ENCODE data around the gene ZSWIM5.

The ZSWIM5 gene

DNA sequence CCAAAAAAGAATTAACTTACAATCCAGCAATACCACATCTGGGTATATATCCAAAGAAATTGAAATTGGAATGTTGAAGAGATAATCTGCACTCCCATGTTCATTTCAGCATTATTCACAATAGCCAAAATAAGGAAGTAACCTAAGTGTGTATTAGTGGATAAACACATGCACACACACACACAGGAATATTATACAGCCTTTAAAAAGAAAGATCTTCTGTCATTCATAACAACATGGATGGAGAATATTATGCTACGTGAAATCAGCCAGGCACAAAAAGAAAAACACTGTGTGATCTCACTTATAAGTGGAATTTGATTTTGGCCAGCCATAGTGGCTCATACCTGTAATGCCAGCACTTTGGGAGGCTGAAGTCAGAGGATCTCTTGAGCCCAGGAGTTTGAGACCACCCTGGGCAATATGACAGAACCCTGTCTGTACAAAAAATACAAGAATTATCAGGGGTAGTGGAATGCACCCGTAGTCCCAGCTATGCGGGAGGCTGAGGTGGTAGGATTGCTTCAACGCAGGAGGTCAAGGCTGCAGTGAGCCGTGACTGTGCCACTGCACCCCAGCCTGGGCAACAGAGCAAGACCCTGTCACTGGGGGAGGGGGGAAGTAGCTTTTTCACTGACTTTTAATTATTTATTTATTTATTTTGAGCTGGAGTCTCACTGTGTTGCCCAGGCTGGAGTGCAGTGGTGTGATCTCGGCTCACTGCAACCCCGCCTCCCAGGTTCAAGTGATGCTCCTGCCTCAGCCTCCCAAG, 210.8 kb downstream of the ZSWIM5 start:
- H3K23ac ChIP-seq (ENCODE audit: low read length), result no peak overlapping the region
- H3K9ac ChIP-seq (ENCODE audit: low read length), result no peak overlapping the region
- H3K27ac ChIP-seq (ENCODE audit: low read depth, low read length), result no peak overlapping the region
- no peaks in the 10 kb centered on the region for H3K79me1 ChIP-seq (ENCODE audit: low read length)
- no peak overlapping the region for H2AFZ ChIP-seq (ENCODE audit: insufficient read depth, low read length, poor library complexity)
- DNase-seq, result no peak
- no peak overlapping the region for H4K91ac ChIP-seq (ENCODE audit: low read depth, low read length)
- no peak overlapping the region for H2BK120ac ChIP-seq (ENCODE audit: insufficient read depth, low read length, poor library complexity)
- no peaks in the 10 kb centered on the region for H3K79me2 ChIP-seq (ENCODE audit: control insufficient read depth, insufficient read depth, low read length, poor library complexity)
- no peaks in the 10 kb centered on the region for H3K27me3 ChIP-seq (ENCODE audit: insufficient read depth, low read length)
- H3K9me3 ChIP-seq (ENCODE audit: insufficient read depth, low read depth, low read length), result no peaks in the 10 kb centered on the region
- no peak overlapping the region for H3K14ac ChIP-seq (ENCODE audit: low read length)
- H3K36me3 ChIP-seq (ENCODE audit: control insufficient read depth in 1 of 2, insufficient read depth in 2 of 2, low read length in 2 of 2), result no peaks in the 10 kb centered on the region
- no CpG with 5 or more reads among the region's 7 CpGs for WGBS (ENCODE audit: extremely low coverage, insufficient coverage, insufficient read length)
- H4K12ac ChIP-seq (ENCODE audit: low read depth, low read length), result no peak overlapping the region
- H2BK12ac ChIP-seq (ENCODE audit: low read length), result no peak overlapping the region
- H2AK5ac ChIP-seq (ENCODE audit: low read length), result no peak overlapping the region
- H3K4me2 ChIP-seq (ENCODE audit: low read length), result no peak overlapping the region
- H3K18ac ChIP-seq (ENCODE audit: low read length), result no peak overlapping the region
- H3K4me3 ChIP-seq (ENCODE audit: low read depth, low read length), result no peak overlapping the region
- H4K8ac ChIP-seq (ENCODE audit: low read depth, low read length), result no peak overlapping the region
- H3K4me1 ChIP-seq (ENCODE audit: control insufficient read depth in 1 of 2, insufficient read depth in 2 of 2, low read length in 2 of 2), result no peaks in the 10 kb centered on the region
- no peak overlapping the region for H2BK5ac ChIP-seq (ENCODE audit: low read depth, low read length, poor library complexity)
- no peak overlapping the region for H3K4ac ChIP-seq (ENCODE audit: low read depth, low read length)

DNA sequence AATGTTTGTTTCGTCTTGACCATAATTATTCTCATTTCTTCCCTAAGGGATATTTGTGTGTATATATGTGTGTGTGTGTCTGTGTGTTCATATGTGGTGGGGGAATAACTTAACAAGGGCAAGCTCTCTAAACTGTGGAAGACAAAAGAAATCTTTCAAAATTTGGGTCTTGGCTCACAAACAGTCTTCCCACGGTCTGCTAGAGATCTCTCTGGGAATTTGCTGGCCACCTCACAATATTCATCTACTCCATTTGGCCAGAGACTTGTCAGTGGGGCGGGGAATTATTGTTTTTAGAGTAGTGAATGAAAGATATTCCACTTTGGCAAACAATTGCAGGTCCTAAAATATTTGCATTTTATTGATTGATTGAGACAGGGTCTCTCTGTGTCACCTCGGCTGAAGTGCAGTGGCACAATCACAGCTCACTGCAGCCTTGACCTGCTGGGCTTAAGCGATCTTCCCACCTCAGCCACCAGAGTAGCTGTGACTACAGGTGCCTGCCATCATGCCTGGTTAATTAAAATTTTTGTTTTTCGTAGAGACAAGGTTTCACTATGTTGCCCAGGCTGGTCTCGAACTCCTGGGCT, 212.0 kb downstream of the ZSWIM5 start:
- no peak overlapping the region for H3K4me3 ChIP-seq (ENCODE audit: low read depth, low read length)
- H3K9ac ChIP-seq (ENCODE audit: low read length), result no peak overlapping the region
- H2AK5ac ChIP-seq (ENCODE audit: low read length), result no peak overlapping the region
- no peak overlapping the region for H4K91ac ChIP-seq (ENCODE audit: low read depth, low read length)
- no peak overlapping the region for H2AFZ ChIP-seq (ENCODE audit: insufficient read depth, low read length, poor library complexity)
- no peak overlapping the region for H3K14ac ChIP-seq (ENCODE audit: low read length)
- H3K4ac ChIP-seq (ENCODE audit: low read depth, low read length), result no peak overlapping the region
- no peak overlapping the region for H3K4me2 ChIP-seq (ENCODE audit: low read length)
- no peaks in the 10 kb centered on the region for H3K27me3 ChIP-seq (ENCODE audit: insufficient read depth, low read length)
- no peak for DNase-seq
- no peaks in the 10 kb centered on the region for H3K36me3 ChIP-seq (ENCODE audit: control insufficient read depth in 1 of 2, insufficient read depth in 2 of 2, low read length in 2 of 2)
- no peak overlapping the region for H4K12ac ChIP-seq (ENCODE audit: low read depth, low read length)
- H2BK5ac ChIP-seq (ENCODE audit: low read depth, low read length, poor library complexity), result no peak overlapping the region
- no peaks in the 10 kb centered on the region for H3K9me3 ChIP-seq (ENCODE audit: insufficient read depth, low read depth, low read length)
- H4K8ac ChIP-seq (ENCODE audit: low read depth, low read length), result no peak overlapping the region
- no peaks in the 10 kb centered on the region for H3K79me1 ChIP-seq (ENCODE audit: low read length)
- no peak overlapping the region for H3K23ac ChIP-seq (ENCODE audit: low read length)
- H2BK12ac ChIP-seq (ENCODE audit: low read length), result no peak overlapping the region
- H3K79me2 ChIP-seq (ENCODE audit: control insufficient read depth, insufficient read depth, low read length, poor library complexity), result no peaks in the 10 kb centered on the region
- H3K4me1 ChIP-seq (ENCODE audit: control insufficient read depth in 1 of 2, insufficient read depth in 2 of 2, low read length in 2 of 2), result no peaks in the 10 kb centered on the region
- no peak overlapping the region for H3K27ac ChIP-seq (ENCODE audit: low read depth, low read length)
- no CpG with 5 or more reads among the region's 7 CpGs for WGBS (ENCODE audit: extremely low coverage, insufficient coverage, insufficient read length)
- no peak overlapping the region for H3K18ac ChIP-seq (ENCODE audit: low read length)
- no peak overlapping the region for H2BK120ac ChIP-seq (ENCODE audit: insufficient read depth, low read length, poor library complexity)

DNA sequence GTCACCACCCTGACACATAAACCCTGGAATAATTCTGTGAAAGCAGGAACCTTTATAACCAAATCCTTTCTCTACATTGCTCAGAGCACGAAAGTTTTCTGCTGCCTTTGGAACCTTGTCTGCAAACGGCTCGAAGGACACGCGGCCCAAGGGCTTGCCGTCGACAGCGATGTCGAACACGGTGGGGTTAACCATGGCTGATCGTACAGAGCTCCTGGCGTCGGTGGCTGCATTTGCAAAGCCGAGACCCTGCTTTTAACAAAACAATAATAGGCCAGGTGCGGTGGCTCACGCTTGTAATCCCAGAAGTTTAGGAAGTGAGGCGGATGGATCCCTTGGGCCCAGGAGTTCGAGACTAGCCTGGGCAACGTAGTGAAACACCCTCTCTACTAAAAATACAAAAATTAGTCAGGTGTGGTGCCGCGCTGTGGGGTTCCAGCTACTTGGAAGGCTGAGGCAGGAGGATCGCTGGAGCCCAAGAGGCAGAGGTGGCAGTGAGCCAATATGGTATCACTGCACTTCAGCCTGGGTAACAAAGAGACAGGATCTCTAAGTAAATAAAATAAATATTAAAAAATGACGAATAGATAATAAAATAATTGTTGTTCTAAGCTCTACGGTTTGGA, 217.8 kb downstream of the ZSWIM5 start:
- Histone ChIP-seq H2BK12ac (ENCODE audit: low read length) (no peak overlapping the region), H2AK5ac (ENCODE audit: low read length) (no peak overlapping the region), H3K79me2 (ENCODE audit: control insufficient read depth, insufficient read depth, low read length, poor library complexity) (peaks cover 1% of the 10 kb centered on the region), H2AFZ (ENCODE audit: insufficient read depth, low read length, poor library complexity) (no peak overlapping the region), H4K91ac (ENCODE audit: low read depth, low read length) (no peak overlapping the region), H4K12ac (ENCODE audit: low read depth, low read length) (no peak overlapping the region), H3K9me3 (ENCODE audit: insufficient read depth, low read depth, low read length) (peaks cover 1% of the 10 kb centered on the region), H4K8ac (ENCODE audit: low read depth, low read length) (no peak overlapping the region), H3K27ac (ENCODE audit: low read depth, low read length) (no peak overlapping the region), H3K14ac (ENCODE audit: low read length) (no peak overlapping the region), H3K23ac (ENCODE audit: low read length) (no peak overlapping the region), H2BK120ac (ENCODE audit: insufficient read depth, low read length, poor library complexity) (no peak overlapping the region), H2BK5ac (ENCODE audit: low read depth, low read length, poor library complexity) (no peak overlapping the region), H3K27me3 (ENCODE audit: insufficient read depth, low read length) (no peaks in the 10 kb centered on the region), H3K18ac (ENCODE audit: low read length) (no peak overlapping the region), H3K79me1 (ENCODE audit: low read length) (peaks cover 2% of the 10 kb centered on the region), H3K4me3 (ENCODE audit: low read depth, low read length) (no peak overlapping the region), H3K4ac (ENCODE audit: low read depth, low read length) (no peak overlapping the region), H3K36me3 (ENCODE audit: control insufficient read depth in 1 of 2, insufficient read depth in 2 of 2, low read length in 2 of 2) (no peaks in the 10 kb centered on the region), H3K9ac (ENCODE audit: low read length) (no peak overlapping the region), H3K4me1 (ENCODE audit: control insufficient read depth in 1 of 2, insufficient read depth in 2 of 2, low read length in 2 of 2) (peaks cover 5 to 6% of the 10 kb centered on the region in 2 experiments), H3K4me2 (ENCODE audit: low read length) (no peak overlapping the region)
- WGBS (ENCODE audit: extremely low coverage, insufficient coverage, insufficient read length), result 100% methylated on average over 2 of the region's 24 CpGs
- no peak for DNase-seq

DNA sequence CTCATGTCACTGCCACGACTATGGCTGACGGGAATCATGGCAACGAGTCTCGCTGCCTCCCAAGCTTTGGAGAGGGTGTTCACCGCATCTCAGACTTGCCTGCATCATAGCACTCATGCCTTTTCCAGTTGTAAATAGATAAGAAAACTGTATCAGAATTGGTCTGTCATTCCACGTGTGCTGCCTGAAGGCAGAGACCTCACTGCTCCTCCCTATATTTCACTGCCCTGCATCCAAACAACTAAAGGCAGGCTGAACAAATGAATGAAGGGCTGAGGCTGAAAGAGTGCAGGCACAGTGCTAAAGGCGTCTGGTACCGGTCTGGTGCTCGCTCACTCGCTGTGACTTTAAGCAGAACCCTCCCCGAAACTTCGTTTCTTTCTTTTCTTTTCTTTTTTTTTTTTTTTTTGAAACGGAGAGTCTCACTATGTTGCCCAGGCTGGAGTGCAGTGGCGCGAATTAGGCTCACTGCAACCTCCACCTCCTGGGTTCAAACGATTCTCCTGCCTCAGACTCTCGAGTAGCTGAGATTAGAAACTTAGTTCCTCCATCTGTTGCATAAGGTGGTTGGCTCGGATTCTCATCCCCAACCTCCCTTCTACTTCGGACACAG, 220.6 kb downstream of the ZSWIM5 start:
- Histone ChIP-seq H3K14ac (ENCODE audit: low read length) (peak overlapping the region; percentile 33), H3K9ac (ENCODE audit: low read length) (peak overlapping the region; percentile 90), H3K9me3 (ENCODE audit: insufficient read depth, low read depth, low read length) (peaks cover 1% of the 10 kb centered on the region), H3K4me2 (ENCODE audit: low read length) (peak overlapping the region; percentile 78), H4K8ac (ENCODE audit: low read depth, low read length) (peak overlapping the region; percentile 63), H3K27ac (ENCODE audit: low read depth, low read length) (no peak overlapping the region), H2AK5ac (ENCODE audit: low read length) (no peak overlapping the region), H3K79me2 (ENCODE audit: control insufficient read depth, insufficient read depth, low read length, poor library complexity) (peaks cover 1% of the 10 kb centered on the region), H3K27me3 (ENCODE audit: insufficient read depth, low read length) (no peaks in the 10 kb centered on the region), H3K79me1 (ENCODE audit: low read length) (peaks cover 2% of the 10 kb centered on the region), H2BK5ac (ENCODE audit: low read depth, low read length, poor library complexity) (no peak overlapping the region), H2BK12ac (ENCODE audit: low read length) (no peak overlapping the region), H3K36me3 (ENCODE audit: control insufficient read depth in 1 of 2, insufficient read depth in 2 of 2, low read length in 2 of 2) (peaks cover 0 to under 1% of the 10 kb centered on the region in 2 experiments), H4K91ac (ENCODE audit: low read depth, low read length) (no peak overlapping the region), H3K23ac (ENCODE audit: low read length) (no peak overlapping the region), H3K4ac (ENCODE audit: low read depth, low read length) (peak overlapping the region; percentile 30), H3K4me3 (ENCODE audit: low read depth, low read length) (peak overlapping the region; percentile 95), H3K4me1 (ENCODE audit: control insufficient read depth in 1 of 2, insufficient read depth in 2 of 2, low read length in 2 of 2) (peaks cover 5 to 6% of the 10 kb centered on the region in 2 experiments), H4K12ac (ENCODE audit: low read depth, low read length) (peak overlapping the region; percentile 46), H3K18ac (ENCODE audit: low read length) (peak overlapping the region; percentile 24), H2AFZ (ENCODE audit: insufficient read depth, low read length, poor library complexity) (peak overlapping the region; percentile 58), H2BK120ac (ENCODE audit: insufficient read depth, low read length, poor library complexity) (no peak overlapping the region)
- peak; percentile 64 to 77 for DNase-seq
- no CpG with 5 or more reads among the region's 19 CpGs for WGBS (ENCODE audit: extremely low coverage, insufficient coverage, insufficient read length)

All from trophoblast cell (in vitro differentiated cells and primary cell).